Measurements from ENCODE around the gene CENPB. TPM values are rescaled to one million over a fixed set of nuclear protein-coding genes. Genes with fewer than 3 reads are reported as not detected.
"Not testable (repeated sequence)": the region's sequence is repeated elsewhere in the genome, so short reads cannot be mapped to it uniquely, and the experiment has no call there.

CENPB gene
- total RNA-seq, 1 donor from 2014 or later = 91.1 TPM

GRCh38 chr20:3794701-3795420 lies 8.3 kb upstream of the CENPB start:
- no peaks in the 10 kb centered on the region for H3K27me3 Mint-ChIP-seq (ENCODE audit: low read depth)
- no peak overlapping the region for H3K27ac Mint-ChIP-seq (ENCODE audit: unreplicated experiment)
- H3K36me3 Mint-ChIP-seq (ENCODE audit: low read depth) = peaks cover 5% of the 10 kb centered on the region
- TF ChIP-seq CTCF (IDR thresholded peaks at IDR 0.05) = no peak
- peaks cover 42% of the 10 kb centered on the region for H3K4me1 Mint-ChIP-seq (ENCODE audit: low read depth)
- H3K9me3 Mint-ChIP-seq (ENCODE audit: low read depth) = no peaks in the 10 kb centered on the region
- no peak for DNase-seq (ENCODE audit: low spot score)
- H3K4me3 Mint-ChIP-seq (ENCODE audit: unreplicated experiment) = peak overlapping the region; percentile 90

- H3K27me3 Mint-ChIP-seq (ENCODE audit: low read depth); H3K4me3 Mint-ChIP-seq (ENCODE audit: unreplicated experiment); H3K36me3 Mint-ChIP-seq (ENCODE audit: low read depth); H3K27ac Mint-ChIP-seq (ENCODE audit: unreplicated experiment); DNase-seq (ENCODE audit: low spot score); H3K9me3 Mint-ChIP-seq (ENCODE audit: low read depth): not testable (repeated sequence)
- H3K4me1 Mint-ChIP-seq (ENCODE audit: low read depth) = peaks cover 35% of the 10 kb centered on the region
These were observed 7.6 kb upstream of the CENPB start for GRCh38 chr20:3794168-3794567.

- H3K9me3 Mint-ChIP-seq (ENCODE audit: low read depth); H3K27ac Mint-ChIP-seq (ENCODE audit: unreplicated experiment); H3K27me3 Mint-ChIP-seq (ENCODE audit: low read depth); H3K4me3 Mint-ChIP-seq (ENCODE audit: unreplicated experiment); DNase-seq (ENCODE audit: low spot score); H3K36me3 Mint-ChIP-seq (ENCODE audit: low read depth): not testable (repeated sequence)
- peaks cover 21% of the 10 kb centered on the region for H3K4me1 Mint-ChIP-seq (ENCODE audit: low read depth)
These were observed 2.7 kb upstream of the CENPB start for GRCh38 chr20:3789201-3789600.

GRCh38 chr20:3788685-3789155 lies 2.2 kb upstream of the CENPB start:
- no peak for DNase-seq (ENCODE audit: low spot score)
- H3K27ac Mint-ChIP-seq (ENCODE audit: unreplicated experiment) = no peak overlapping the region
- no peaks in the 10 kb centered on the region for H3K27me3 Mint-ChIP-seq (ENCODE audit: low read depth)
- no peaks in the 10 kb centered on the region for H3K36me3 Mint-ChIP-seq (ENCODE audit: low read depth)
- peaks cover 24% of the 10 kb centered on the region for H3K4me1 Mint-ChIP-seq (ENCODE audit: low read depth)
- no peak for TF ChIP-seq CTCF (IDR thresholded peaks at IDR 0.05)
- H3K4me3 Mint-ChIP-seq (ENCODE audit: unreplicated experiment) = no peak overlapping the region
- H3K9me3 Mint-ChIP-seq (ENCODE audit: low read depth) = no peaks in the 10 kb centered on the region

- Mint-ChIP-seq H3K4me1 (ENCODE audit: low read depth) (peaks cover 34% of the 10 kb centered on the region), H3K27ac (ENCODE audit: unreplicated experiment) (peak overlapping the region; percentile 76), H3K36me3 (ENCODE audit: low read depth) (no peaks in the 10 kb centered on the region), H3K9me3 (ENCODE audit: low read depth) (no peaks in the 10 kb centered on the region), H3K27me3 (ENCODE audit: low read depth) (no peaks in the 10 kb centered on the region), H3K4me3 (ENCODE audit: unreplicated experiment) (peak overlapping the region; percentile 36)
- no peak for TF ChIP-seq CTCF (IDR thresholded peaks at IDR 0.05)
- no peak for DNase-seq (ENCODE audit: low spot score)
These were observed 929 bp upstream of the CENPB start for GRCh38 chr20:3787324-3788014.

GRCh38 chr20:3786126-3786484 lies 435 bp downstream of the CENPB start:
- H3K9me3 Mint-ChIP-seq (ENCODE audit: low read depth) = no peaks in the 10 kb centered on the region
- peak overlapping the region; percentile 86 for H3K27ac Mint-ChIP-seq (ENCODE audit: unreplicated experiment)
- H3K4me3 Mint-ChIP-seq (ENCODE audit: unreplicated experiment) = peak overlapping the region; percentile 83
- H3K27me3 Mint-ChIP-seq (ENCODE audit: low read depth) = no peaks in the 10 kb centered on the region
- no peak for DNase-seq (ENCODE audit: low spot score)
- TF ChIP-seq CTCF (IDR thresholded peaks at IDR 0.05) = no peak
- peaks cover 42% of the 10 kb centered on the region for H3K4me1 Mint-ChIP-seq (ENCODE audit: low read depth)
- H3K36me3 Mint-ChIP-seq (ENCODE audit: low read depth) = no peaks in the 10 kb centered on the region
